GM12873 (cell line): Measurements from ENCODE around the gene MFN2.

ENCODE experiments used
- CTCF ChIP-seq: IDR thresholded peaks from 2 replicates; pipeline ENCODE4 v1.5.1; 2012; ENCODE audit warnings: low read depth, mild to moderate bottlenecking, moderate library complexity, low read length, control low read depth; ENCODE audit not compliant: insufficient read depth; ENCODE audit errors: missing control alignments

Gene MFN2

DNA sequence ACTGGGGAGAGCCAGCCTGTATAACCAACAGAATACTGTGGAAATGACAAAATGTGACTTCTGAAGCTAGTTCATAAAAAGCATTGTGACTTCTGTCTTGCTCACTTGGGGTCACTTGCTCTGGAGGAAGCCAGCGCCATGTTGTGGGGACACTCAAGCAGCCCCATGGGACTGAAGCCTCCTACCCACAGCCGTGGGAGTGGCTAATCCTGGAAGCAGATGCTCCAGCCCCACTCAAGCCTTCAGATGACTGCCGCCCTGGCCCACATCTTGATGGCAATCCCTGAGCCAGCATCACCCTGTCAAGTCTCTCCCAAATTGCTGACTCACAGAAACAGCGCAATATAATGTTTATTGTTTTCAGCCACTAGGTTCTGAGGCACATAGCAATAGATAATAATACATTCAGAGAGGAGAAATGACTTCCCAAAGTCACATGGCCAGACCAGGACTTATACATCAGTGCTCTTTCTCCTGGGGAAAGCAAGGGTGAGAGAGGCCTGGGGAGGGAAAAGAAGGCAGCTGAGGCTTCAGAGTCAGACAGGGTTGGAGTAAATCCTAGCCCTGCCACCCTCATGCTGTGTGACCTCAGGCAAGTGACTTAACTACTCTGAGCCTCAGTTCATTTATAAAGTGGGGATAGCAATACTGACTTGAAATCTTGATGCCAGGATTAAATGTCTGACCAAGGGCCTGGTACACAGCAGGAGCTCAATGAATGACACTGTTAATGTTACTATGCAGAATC is 77.9 kb downstream of the MFN2 start:
- no peak for TF ChIP-seq CTCF

DNA sequence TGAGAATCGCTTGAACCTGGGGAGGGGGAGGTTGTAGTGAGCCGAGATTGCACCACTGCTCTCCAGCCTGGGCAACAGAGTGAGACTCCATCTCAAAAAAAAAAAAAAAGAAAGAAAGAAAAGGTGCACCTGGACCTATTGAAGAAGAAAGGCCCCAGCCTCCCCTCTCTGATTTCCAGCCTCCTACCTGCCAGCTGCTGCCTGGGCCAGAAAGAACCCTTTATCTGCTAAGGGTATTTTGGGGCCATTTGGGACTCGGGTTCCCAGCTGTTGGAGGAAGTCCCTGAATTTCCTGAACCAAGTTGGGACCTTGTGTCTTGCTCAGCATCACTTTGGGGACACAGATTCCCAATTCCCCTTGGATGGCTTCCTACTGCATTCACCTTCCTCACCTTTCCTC is 79.0 kb downstream of the MFN2 start:
- no peak for TF ChIP-seq CTCF

DNA sequence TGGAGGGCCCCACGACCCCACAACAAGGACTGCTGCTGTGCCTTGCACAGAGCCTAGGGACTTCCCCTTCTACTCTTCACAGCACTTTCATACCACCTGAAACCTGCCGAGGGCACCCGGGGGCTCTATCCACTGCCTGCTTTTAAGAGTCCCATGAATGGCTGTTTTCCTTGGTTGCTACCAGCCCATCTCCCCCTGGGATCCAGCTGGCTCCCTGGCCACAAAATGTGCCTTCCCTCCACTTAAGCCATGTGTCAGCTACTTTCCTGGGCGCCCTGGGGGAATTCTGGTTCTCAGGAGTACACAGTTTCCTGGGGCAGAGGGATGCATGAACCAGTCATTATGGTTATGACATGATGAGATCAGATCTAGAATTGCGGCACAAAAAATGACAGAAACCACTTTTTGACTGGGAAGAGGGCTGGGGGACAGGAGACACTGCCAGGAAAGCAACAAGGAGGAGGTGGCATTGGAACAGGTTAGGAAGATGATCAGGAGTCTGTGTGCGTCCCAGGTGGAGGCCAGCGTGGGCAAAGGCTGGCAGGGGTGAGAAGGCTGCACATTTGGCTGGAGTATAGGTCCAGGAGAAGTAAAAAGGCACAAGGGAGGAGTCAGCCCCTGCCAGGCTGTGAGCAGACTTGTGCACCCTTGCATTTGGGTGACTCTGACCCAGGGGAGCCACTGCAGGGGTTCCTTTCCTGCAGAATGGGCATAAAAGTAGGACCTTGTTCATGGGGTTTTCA is 79.6 kb downstream of the MFN2 start:
- no peak for TF ChIP-seq CTCF

DNA sequence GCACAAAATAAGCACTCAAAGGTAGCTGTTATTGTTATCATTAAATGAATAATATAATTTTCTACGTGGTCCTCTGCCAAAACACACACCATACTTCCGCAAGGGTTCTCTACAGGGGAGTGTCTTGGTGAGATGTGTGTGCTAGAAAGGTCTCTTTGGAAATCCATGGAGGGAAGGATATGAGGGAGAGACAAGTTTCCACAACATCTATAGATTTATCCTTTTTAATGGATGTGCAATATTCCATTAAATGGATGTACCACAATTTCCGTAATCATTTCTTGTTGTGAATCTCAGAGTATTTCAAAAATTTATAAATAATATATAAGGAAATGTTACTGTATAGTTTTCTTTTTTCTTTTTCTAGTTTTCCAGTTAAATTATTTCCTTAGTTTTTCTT is 80.3 kb downstream of the MFN2 start:
- TF ChIP-seq CTCF, result no peak
